SK-N-SH (cell line): ENCODE measurements around the gene FZD4. TPM values are rescaled to one million over a fixed set of nuclear protein-coding genes. Genes with fewer than 3 reads are reported as not detected.

Source experiments
- CTCF ChIA-PET: fragments of 300-600, 350-600 bp; formaldehyde crosslinking; extraction: SDS; loops from one replicate; lab custom pipeline; 2021; lab: Yijun Ruan, JAX
- POLR2A ChIA-PET: fragments of 350-600 bp; sonication (Branson Sonifier 250); formaldehyde crosslinking; extraction: SDS; loops from one replicate; lab custom pipeline; 2020; ENCODE audit warnings: antibody characterized with exemption, inconsistent platforms; lab: Yijun Ruan, JAX
- DNase-seq: peaks from one replicate; pipeline ENCODE4 v3.0.0; 2012
- H2AFZ ChIP-seq: fragments of 200-600 bp; sonication (generic); 2 replicates; pipeline ENCODE4 v1.8.1; 2016; ENCODE audit warnings: antibody characterized with exemption, mild to moderate bottlenecking, low read depth
- H3F3A ChIP-seq: fragments of 200-600 bp; sonication (generic); replicated peaks from 2 replicates; pipeline ENCODE3; 2016; ENCODE audit warnings: antibody characterized with exemption, mild to moderate bottlenecking; ENCODE audit not compliant: insufficient read depth
- H3K27ac ChIP-seq, 2 experiments: fragments of 200-500 bp in 1 of 2; fragments of 200-600 bp in 1 of 2; sonication (Bioruptor generic) in 1 of 2; sonication (generic), shearing (Covaris generic) in 1 of 2; 2 replicates each; pipeline versions ENCODE4 v1.5.1 to v1.6.1; 2014 to 2016; ENCODE audit warnings: low read depth in 2 of 2, inconsistent platforms in 1 of 2, low read length in 1 of 2, mild to moderate bottlenecking in 1 of 2, mixed read lengths in 1 of 2
- H3K27me3 ChIP-seq: fragments of 200-600 bp; sonication (generic), shearing (Covaris generic); 2 replicates; pipeline ENCODE4 v1.6.1; 2016; ENCODE audit warnings: mixed run types; ENCODE audit not compliant: insufficient read depth
- H3K36me3 ChIP-seq, 2 experiments: fragments of 200-500 bp in 1 of 2; fragments of 200-600 bp in 1 of 2; sonication (Bioruptor generic) in 1 of 2; sonication (generic) in 1 of 2; replicated peaks in 1 of 2; 2 replicates each; pipeline versions ENCODE3 to v1.5.1; 2014 to 2016; ENCODE audit warnings: low read length in 1 of 2, mild to moderate bottlenecking in 1 of 2; ENCODE audit not compliant: insufficient read depth in 2 of 2, control insufficient read depth in 1 of 2
- H3K4me1 ChIP-seq, 2 experiments: fragments of 200-500 bp in 1 of 2; fragments of 200-600 bp in 1 of 2; sonication (Bioruptor generic) in 1 of 2; sonication (generic), shearing (Covaris generic) in 1 of 2; 2 replicates each; pipeline versions ENCODE4 v1.5.1 to v1.6.1; 2014 to 2016; ENCODE audit warnings: low read depth in 1 of 2, low read length in 1 of 2, mixed run types in 1 of 2; ENCODE audit not compliant: insufficient read depth in 2 of 2, control insufficient read depth in 1 of 2
- H3K4me2 ChIP-seq: fragments of 200-600 bp; sonication (generic), shearing (Covaris generic); 2 replicates; pipeline ENCODE4 v1.6.1; 2017; ENCODE audit warnings: mixed run types
- H3K4me3 ChIP-seq, 2 experiments: fragments of 200-500 bp in 1 of 2; fragments of 200-600 bp in 1 of 2; sonication (Bioruptor generic) in 1 of 2; sonication (generic), shearing (Covaris generic) in 1 of 2; 2 replicates each; pipeline versions ENCODE4 v1.5.1 to v1.8.1; 2014 to 2016; ENCODE audit warnings: low read depth in 2 of 2, inconsistent platforms in 1 of 2, low read length in 1 of 2, mild to moderate bottlenecking in 1 of 2, mixed read lengths in 1 of 2, moderate library complexity in 1 of 2
- H3K79me2 ChIP-seq: fragments of 200-600 bp; sonication (generic); 2 replicates; pipeline ENCODE4 v1.8.1; 2017; ENCODE audit warnings: mild to moderate bottlenecking; ENCODE audit not compliant: insufficient read depth
- H3K9ac ChIP-seq: fragments of 200-600 bp; sonication (generic); 2 replicates; pipeline ENCODE4 v1.6.1; 2017; ENCODE audit warnings: mixed run types
- H3K9me2 ChIP-seq: fragments of 200-600 bp; sonication (generic); 2 replicates; pipeline ENCODE4 v1.6.1; 2017; ENCODE audit warnings: mixed run types
- H3K9me3 ChIP-seq: fragments of 200-600 bp; sonication (generic); 2 replicates; pipeline ENCODE4 v1.6.1; 2017; ENCODE audit warnings: mixed run types, mild to moderate bottlenecking, moderate library complexity
- H4K20me1 ChIP-seq: fragments of 200-600 bp; sonication (generic); 2 replicates; pipeline ENCODE4 v1.6.1; 2017; ENCODE audit warnings: mild to moderate bottlenecking, mixed run types; ENCODE audit not compliant: insufficient read depth
- CHD2 ChIP-seq: fragments of 150-350 bp; IDR thresholded peaks from 2 replicates; pipeline ENCODE4 v1.6.1; 2018; ENCODE audit warnings: low read length; ENCODE audit not compliant: partially characterized antibody
- FOXM1 ChIP-seq: IDR thresholded peaks from 2 replicates; pipeline ENCODE4 v1.4.0; 2012; ENCODE audit warnings: low read depth, mild to moderate bottlenecking
- GABPA ChIP-seq: IDR thresholded peaks from 2 replicates; pipeline ENCODE4 v1.4.0; 2012; ENCODE audit warnings: low read depth, mild to moderate bottlenecking
- JUND ChIP-seq: IDR thresholded peaks from 2 replicates; pipeline ENCODE4 v1.4.0; 2012
- MAX ChIP-seq: IDR thresholded peaks from 2 replicates; pipeline ENCODE4 v1.4.0; 2012; ENCODE audit warnings: low read depth
- RCOR1 ChIP-seq: fragments of 150-350 bp; IDR thresholded peaks from 2 replicates; pipeline ENCODE4 v1.6.1; 2017; ENCODE audit warnings: antibody characterized with exemption, low read length
- REST ChIP-seq: IDR thresholded peaks from 2 replicates; pipeline ENCODE4 v1.6.1; 2012; ENCODE audit warnings: mild to moderate bottlenecking, low read depth, low read length, moderate library complexity
- RFX5 ChIP-seq: IDR thresholded peaks from 2 replicates; pipeline ENCODE4 v1.6.1; 2012; ENCODE audit warnings: mild to moderate bottlenecking, improper control_type of control experiment, low read length
- TCF12 ChIP-seq: IDR thresholded peaks from 2 replicates; pipeline ENCODE4 v1.4.0; 2012
- WGBS: methylation state at CpG from one replicate; pipeline ENCODE4 v1.1.6; 2017; ENCODE audit warnings: low lambda C conversion rate; 5-methylcytosine and 5-hydroxymethylcytosine counted together
- polyA plus RNA-seq, 3 experiments: library from polyadenylated mRNA; depleted of rRNA; stranded (reverse); fragments of >200 nt; gene quantifications; 2 replicates each; pipeline ENCODE4 v1.2.3, GENCODE V29; 2012
- TF ChIP-seq, protein P1 (sequence below): IDR thresholded peaks from 2 replicates; pipeline ENCODE4; 2012
- TF ChIP-seq, protein P2 (sequence below): fragments of 150-350 bp; IDR thresholded peaks from 2 replicates; pipeline ENCODE4 v1.6.1; 2016; ENCODE audit warnings: mild to moderate bottlenecking, low read depth, low read length

FZD4 gene
- polyA plus RNA-seq, 1 of the 3 experiments (the other 2 are of a cell fraction): 0.72 TPM

- POLR2A ChIA-PET: no interaction called here
- Histone ChIP-seq H3K4me2 (no peak overlapping the region; the same call in 1 of the 2 replicates), H3K27me3 (no peaks in the 10 kb centered on the region), H3K27ac (peak overlapping the region; percentile 2 to 34; a peak in 2 of 4 replicates)
- peak; percentile 77 for TF ChIP-seq TCF12
- TF ChIP-seq, protein P1, sequence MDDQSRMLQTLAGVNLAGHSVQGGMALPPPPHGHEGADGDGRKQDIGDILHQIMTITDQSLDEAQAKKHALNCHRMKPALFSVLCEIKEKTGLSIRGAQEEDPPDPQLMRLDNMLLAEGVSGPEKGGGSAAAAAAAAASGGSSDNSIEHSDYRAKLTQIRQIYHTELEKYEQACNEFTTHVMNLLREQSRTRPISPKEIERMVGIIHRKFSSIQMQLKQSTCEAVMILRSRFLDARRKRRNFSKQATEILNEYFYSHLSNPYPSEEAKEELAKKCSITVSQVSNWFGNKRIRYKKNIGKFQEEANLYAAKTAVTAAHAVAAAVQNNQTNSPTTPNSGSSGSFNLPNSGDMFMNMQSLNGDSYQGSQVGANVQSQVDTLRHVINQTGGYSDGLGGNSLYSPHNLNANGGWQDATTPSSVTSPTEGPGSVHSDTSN: peak; percentile 53; the same call in 1 of the 2 replicates
- no peak for TF ChIP-seq FOXM1
- TF ChIP-seq, all 33 proteins: peak for 2
- Histone ChIP-seq H3F3A (peaks cover 10% of the 10 kb centered on the region), H2AFZ (no peak overlapping the region), H3K36me3 (peaks cover 0 to 4% of the 10 kb centered on the region in 2 experiments), H3K79me2 (no peaks in the 10 kb centered on the region; the same call in 1 of the 2 replicates), H3K4me3 (no peak overlapping the region; a peak in 1 of 4 replicates), H3K9me3 (no peaks in the 10 kb centered on the region), H3K9me2 (no peaks in the 10 kb centered on the region), H4K20me1 (no peaks in the 10 kb centered on the region), H3K9ac (no peak overlapping the region), H3K4me1 (peaks cover 7 to 40% of the 10 kb centered on the region in 2 experiments; a peak in 3 of 4 replicates)
- CTCF ChIA-PET: interaction anchor here (1.0 to 1.4 kb wide), 2 partner anchors 8 to 9 kb away, joined by 3 to 5 read pairs; no protein-coding TSS in a partner anchor
- no peak for DNase-seq
- 77% methylated on average over 1 of the region's 1 CpG for whole genome bisulfite sequencing
These were observed 24.1 kb downstream of the FZD4 start for GRCh38 chr11:86930957-86931547.

GRCh38 chr11:86926975-86927374 lies 28.2 kb downstream of the FZD4 start:
- Histone ChIP-seq H3K27me3 (no peaks in the 10 kb centered on the region), H3K36me3 (peaks cover 0 to 2% of the 10 kb centered on the region in 2 experiments), H3K9me2 (no peaks in the 10 kb centered on the region), H3K4me1 (peaks cover 3 to 26% of the 10 kb centered on the region in 2 experiments), H3K9ac (no peak overlapping the region), H4K20me1 (no peaks in the 10 kb centered on the region), H3K4me3 (no peak overlapping the region), H3F3A (peaks cover 13% of the 10 kb centered on the region), H3K79me2 (no peaks in the 10 kb centered on the region; the same call in 1 of the 2 replicates), H3K27ac (no peak overlapping the region), H3K9me3 (no peaks in the 10 kb centered on the region), H2AFZ (no peak overlapping the region), H3K4me2 (no peak overlapping the region)
- 89% methylated on average over 3 of the region's 3 CpGs for WGBS
- no peak for DNase-seq
- ChIA-PET POLR2A (no interaction called here), CTCF (interaction anchor here (1.7 kb wide), 1 partner anchor 57 kb away, joined by 6 read pairs; no protein-coding TSS in a partner anchor)
- no peak for TF ChIP-seq JUND

DNA sequence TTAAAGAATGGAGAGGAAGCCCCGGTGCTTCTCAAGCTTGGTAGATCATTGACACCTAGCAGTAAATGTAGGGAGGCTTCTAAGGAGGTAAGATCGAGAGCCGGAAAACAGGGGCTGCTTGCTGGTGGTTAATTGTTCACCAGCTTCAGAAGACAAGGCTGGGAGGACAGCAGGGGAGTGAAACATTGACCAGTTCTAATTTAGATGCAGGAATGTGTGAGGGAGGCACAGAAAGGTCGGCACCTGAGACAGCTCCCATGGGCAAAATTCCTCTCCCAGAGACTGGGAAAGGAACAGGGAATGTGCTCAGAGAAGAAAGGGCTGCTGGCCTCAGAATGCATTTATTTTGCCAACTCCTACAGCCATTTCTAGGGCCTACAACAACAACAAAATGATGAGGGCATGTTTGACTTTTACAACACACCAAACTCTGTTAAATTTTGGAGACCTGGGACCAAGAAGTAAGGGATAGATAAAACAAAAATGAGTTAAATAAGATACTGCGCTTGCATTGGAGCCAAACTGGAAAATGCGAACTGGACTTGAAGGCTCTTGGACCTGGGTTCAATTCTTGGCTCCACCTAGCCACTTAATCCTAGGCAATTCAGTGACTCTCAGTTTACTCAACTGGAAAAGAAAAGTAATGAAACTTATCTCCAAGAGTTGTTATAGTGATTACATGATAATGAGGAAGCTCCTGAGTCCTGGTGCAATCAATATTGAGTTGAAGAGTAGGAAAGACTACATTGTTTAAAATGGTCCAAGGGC lies 31.0 kb downstream of the FZD4 start:
- Histone ChIP-seq H3K27me3 (no peaks in the 10 kb centered on the region), H3K9ac (no peak overlapping the region), H3K4me3 (no peak overlapping the region), H3K36me3 (peaks cover 2 to 4% of the 10 kb centered on the region in 2 experiments), H3K4me2 (0 out of 2 replicates have a peak overlapping the region, but pooled peaks have one; percentile 35), H4K20me1 (no peaks in the 10 kb centered on the region), H3K27ac (peak overlapping the region; percentile 16 to 34; a peak in 2 of 4 replicates), H3K79me2 (no peaks in the 10 kb centered on the region), H2AFZ (no peak overlapping the region), H3F3A (peaks cover 9% of the 10 kb centered on the region), H3K4me1 (peaks cover 2 to 23% of the 10 kb centered on the region in 2 experiments; a peak in 3 of 4 replicates), H3K9me3 (no peaks in the 10 kb centered on the region), H3K9me2 (no peaks in the 10 kb centered on the region)
- 93% methylated on average over 6 of the region's 6 CpGs for WGBS
- ChIA-PET CTCF (interaction anchor here (1.5 to 3.7 kb wide), 2 partner anchors 54 to 497 kb away, joined by 5 to 28 read pairs; no protein-coding TSS in a partner anchor), POLR2A (no interaction called here)
- no peak for DNase-seq
- TF ChIP-seq MAX: no peak
- TF ChIP-seq GABPA: no peak
- no peak for TF ChIP-seq CHD2
- TF ChIP-seq, protein P2, sequence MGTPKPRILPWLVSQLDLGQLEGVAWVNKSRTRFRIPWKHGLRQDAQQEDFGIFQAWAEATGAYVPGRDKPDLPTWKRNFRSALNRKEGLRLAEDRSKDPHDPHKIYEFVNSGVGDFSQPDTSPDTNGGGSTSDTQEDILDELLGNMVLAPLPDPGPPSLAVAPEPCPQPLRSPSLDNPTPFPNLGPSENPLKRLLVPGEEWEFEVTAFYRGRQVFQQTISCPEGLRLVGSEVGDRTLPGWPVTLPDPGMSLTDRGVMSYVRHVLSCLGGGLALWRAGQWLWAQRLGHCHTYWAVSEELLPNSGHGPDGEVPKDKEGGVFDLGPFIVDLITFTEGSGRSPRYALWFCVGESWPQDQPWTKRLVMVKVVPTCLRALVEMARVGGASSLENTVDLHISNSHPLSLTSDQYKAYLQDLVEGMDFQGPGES: no peak
- peak; percentile 87 for TF ChIP-seq REST
- TF ChIP-seq RFX5: no peak
- no peak for TF ChIP-seq RCOR1
- TF ChIP-seq, all 33 proteins: peak for 1
